B cell (primary cell): ENCODE results near the gene OTULIN.

Experiments used
- CTCF ChIP-seq: fragments of 200-600 bp; IDR thresholded peaks from one replicate; pipeline ENCODE4 v1.8.0; 2022; ENCODE audit warnings: antibody characterized with exemption, mild to moderate bottlenecking
- EZH2 ChIP-seq: IDR thresholded peaks from 2 replicates; pipeline ENCODE4 v1.6.1; 2012; ENCODE audit warnings: borderline replicate concordance, low read depth, mild to moderate bottlenecking, moderate library complexity, low read length; ENCODE audit not compliant: insufficient read depth, poor library complexity, severe bottlenecking

DNA sequence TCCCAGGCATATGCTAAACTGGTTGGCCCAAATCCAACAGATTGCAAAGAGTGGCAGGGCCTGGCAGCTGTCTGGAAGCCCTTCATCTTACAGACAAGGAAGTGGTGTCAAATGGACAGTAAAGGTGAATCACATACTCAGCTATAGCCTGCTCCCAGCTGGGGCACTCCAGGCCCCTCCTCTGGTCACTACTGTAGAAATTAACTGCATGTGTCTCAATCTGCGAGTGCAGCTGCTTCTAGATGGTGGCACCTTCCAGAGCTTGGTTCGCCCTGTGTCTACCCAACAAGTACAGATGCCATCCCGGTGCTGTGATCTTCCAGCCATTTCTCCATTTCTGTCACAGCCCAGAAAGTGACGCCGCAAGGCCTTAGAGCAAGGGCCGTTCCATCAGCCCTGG lies 50.2 kb downstream of the OTULIN start:
- no peak for TF ChIP-seq CTCF
- TF ChIP-seq EZH2 = no peak
